HS-5 (cell line): ENCODE results near the gene CDS1.
"Not testable (repeated sequence)": the region's sequence is repeated elsewhere in the genome, so short reads cannot be mapped to it uniquely, and the experiment has no call there.

Source experiments
- DNase-seq: peaks from one replicate; pipeline ENCODE4 v3.0.0-alpha.2; 2012; ENCODE audit warnings: low read depth

The CDS1 gene

DNA sequence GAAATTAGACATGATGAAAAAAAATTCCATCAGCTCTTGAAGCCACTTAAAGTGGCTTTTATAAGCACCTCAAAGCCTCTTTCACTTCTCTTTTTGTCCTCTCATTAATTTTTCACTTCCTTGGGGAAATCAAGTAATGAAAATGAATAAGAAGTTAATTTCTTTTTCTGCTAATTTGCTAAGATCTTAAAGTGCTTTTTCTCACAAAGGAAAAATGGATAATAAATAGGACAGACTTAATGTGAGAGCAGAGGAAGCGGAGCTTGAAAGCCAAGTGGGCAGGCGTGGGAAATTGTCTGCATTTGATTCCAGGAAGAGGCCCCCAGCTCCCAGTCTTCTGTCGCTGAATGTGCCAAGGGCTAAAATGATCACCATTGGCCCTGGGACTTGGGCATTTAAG lies 28.6 kb downstream of the CDS1 start:
- no peak for DNase-seq

DNA sequence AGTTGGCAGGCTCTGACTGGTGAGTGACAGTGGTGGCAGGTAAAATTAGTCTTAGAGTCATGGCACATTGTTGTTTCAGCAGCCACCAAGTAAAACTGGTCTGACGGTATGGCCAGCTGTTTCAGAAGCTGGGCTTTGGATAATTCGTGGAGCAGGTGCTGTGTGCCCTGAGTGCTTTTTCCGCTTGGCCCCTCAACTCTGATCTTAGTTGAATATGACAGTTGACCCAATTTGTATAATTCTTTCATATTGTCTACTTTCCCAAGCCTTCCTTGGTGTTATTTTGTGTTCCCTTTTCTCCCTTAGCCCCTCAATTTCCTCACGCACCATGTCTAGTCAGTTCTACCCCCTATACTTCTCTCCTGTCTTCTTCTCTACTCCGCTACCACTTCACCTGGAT lies 32.0 kb downstream of the CDS1 start:
- DNase-seq = no peak

DNA sequence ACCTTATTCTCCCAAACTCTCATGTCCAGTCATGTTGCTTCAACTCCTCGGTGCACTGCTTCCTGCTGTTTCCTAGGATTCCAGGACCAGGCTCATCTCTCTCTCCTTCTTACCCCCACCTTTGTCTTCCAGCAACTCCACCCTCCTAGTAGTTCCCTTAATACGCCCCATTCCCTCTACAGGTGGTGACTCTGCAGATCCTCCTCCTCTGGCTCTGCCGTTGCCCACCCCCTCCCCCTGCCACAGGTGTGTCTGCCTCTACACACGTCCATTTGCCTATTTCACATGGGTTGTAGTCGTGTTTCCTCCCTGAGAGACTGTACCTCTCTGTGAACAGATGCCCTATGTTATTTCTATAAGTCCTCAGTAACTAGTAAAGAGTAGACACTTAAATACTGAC lies 32.4 kb downstream of the CDS1 start:
- no peak for DNase-seq

DNA sequence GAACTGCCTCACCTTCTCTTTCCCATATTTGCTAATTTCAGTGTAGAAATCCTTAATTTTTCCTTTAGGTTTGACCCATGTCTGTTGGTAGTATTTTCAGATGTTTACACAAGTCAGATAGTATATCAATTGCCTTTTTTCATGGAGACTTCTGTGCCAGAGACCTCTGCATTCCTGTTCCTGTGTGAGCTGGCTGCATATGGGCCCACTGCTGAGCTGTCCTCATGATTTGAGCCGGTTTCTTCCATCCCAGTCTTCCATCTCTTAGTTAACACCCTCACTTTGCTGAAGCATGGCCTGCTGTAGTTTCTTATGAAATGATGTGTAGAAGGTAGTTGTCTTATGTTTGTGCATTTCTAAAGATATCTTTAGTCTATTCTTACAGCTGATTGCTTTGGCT lies 40.0 kb downstream of the CDS1 start:
- DNase-seq = no peak

DNA sequence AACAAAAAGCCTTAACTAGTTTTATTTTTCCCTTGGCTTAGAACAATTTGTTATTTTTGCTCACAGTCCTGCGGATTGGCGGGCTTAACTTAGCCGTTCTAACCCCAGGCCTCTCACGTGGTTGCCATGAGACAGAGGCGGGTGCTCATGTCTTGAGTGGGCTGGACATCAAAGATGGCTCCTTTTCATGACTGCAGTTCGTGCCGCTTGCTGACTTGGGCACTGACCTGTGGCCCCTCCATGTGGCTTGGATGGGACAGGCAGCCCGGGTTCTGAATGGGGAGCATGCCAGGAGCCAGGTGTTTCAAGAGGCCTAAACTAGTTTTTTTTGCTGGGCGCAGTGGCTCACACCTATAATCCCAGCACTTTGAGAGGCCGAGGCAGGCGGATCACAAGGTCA lies 40.7 kb downstream of the CDS1 start:
- DNase-seq = no peak

DNA sequence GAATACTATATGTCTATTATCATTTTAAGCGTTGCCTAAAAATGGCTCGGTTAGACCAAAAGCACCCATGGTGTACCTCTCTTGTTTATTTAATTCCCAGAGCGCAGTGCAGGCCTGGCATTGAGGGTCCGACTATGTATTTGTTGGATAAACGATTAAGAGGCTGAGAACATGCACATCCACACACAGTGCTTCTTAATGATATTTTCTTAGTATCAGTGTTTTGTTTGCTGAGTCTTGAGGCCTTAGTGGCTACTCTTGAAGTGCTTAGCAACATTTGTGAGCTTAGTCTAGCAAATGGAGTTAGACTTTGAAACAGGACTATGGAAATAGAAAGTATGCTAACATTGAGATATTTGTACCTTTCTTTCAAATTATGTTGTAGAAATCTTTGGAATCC lies 43.7 kb downstream of the CDS1 start:
- DNase-seq = no peak

DNA sequence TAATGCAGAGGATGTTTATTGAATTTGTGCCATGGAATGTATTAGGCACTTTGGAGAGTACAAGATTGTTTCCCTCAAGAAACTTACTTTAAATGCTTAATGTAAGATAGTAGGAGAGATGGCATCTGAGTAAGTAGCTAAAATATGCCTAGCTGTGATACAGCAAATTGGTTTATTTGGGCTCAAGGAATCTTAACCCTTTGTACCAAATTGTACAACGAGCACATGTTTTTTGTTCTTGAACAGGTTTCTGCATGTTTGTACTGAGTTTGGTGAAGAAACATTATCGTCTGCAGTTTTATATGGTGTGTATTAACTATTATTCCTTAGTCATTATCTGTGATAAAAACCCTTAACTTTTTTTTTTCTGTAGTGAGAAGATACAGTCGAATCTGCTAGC lies 48.6 kb downstream of the CDS1 start:
- DNase-seq = no peak

DNA sequence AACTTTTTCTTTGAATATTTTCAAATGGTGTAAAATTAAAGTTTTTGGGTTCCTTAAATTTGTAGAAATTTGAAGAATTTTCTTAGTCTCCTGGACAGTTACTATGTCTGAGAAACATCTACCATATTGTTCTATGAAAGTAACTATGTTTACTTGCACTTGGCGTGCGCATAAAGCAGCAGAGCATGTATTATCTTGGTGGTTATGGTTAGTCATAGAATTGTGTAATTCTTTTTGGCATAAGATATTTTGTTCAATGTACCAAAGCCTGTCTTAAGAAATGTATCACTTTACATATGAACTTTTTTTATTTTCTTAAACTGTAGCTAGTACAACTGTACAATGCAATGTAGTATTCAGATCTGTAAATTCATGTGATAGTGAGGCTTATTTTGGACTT lies 49.2 kb downstream of the CDS1 start:
- peak; percentile 22 for DNase-seq

DNA sequence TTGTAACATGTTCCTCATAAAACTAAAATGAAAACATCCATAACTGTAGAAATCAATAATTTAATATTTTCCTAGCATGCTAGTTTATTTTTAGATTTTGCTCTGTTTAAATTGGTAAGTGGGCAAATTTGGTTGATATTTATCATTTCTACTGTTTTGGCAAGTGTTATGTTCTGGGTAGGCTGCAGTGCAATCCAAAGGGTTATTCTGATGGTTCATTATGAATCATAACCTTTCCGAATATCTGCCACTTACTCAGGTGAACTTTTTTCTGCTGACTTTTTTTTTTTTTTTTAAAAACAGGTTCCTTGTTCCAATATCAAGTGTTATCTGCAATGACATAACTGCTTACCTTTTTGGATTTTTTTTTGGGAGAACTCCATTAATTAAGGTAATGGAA lies 52.0 kb downstream of the CDS1 start:
- no peak for DNase-seq

DNA sequence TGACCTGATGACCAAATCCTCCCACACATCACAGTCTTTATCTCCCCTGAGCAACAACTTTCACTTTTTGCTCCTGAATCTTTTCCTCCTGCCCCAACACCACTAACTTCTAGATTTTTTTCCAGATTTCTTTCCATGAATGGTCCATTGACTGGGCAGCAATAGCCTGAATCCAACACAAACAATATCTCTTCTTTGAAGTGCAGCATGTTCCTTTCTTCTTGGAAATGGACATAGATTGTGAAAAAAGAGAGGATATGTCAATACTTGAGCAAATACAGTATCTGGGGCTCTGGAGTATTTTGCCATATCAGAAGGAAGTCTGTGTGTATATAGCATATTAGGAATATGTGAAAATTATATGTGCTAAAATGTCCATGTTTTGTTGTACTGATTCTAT lies 55.2 kb downstream of the CDS1 start:
- no peak for DNase-seq

DNA sequence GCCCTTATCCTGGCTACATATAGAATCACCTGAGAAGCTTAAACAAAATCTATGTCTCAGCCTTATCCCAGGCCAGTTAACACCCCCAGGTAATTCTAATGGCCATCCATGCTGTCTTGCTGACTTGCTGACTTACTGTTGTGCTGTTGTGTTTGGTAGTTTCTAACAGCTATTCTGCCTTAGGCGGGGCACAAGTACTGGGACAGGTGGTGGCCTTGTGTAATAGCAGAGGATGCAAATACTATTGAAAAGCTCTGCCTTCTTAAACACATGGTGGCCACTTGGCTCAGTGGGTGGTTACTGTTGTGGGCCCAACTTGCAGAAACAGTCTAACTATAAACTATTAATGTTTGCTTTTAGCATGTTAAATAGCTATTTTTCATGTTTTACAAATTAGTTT lies 56.2 kb downstream of the CDS1 start:
- DNase-seq = no peak

DNA sequence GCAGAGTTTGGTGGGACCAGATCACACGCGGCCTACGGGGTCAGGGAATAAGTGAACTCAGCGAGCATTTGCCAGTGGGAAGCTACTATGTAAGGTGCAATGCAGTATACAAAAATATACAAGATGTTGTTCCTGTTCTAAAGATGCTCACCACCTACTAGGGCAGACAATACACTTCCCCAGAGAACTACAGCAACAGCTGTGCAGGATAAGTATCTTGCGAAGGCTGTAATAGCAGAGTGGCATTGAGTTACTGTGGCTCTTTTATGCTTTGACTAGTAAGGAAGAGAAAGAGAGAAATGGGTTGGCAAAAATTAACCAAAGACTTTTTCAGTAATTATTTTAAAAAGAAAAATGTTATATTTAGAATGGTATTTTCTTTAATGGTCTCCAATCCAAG lies 61.2 kb downstream of the CDS1 start:
- DNase-seq = no peak

DNA sequence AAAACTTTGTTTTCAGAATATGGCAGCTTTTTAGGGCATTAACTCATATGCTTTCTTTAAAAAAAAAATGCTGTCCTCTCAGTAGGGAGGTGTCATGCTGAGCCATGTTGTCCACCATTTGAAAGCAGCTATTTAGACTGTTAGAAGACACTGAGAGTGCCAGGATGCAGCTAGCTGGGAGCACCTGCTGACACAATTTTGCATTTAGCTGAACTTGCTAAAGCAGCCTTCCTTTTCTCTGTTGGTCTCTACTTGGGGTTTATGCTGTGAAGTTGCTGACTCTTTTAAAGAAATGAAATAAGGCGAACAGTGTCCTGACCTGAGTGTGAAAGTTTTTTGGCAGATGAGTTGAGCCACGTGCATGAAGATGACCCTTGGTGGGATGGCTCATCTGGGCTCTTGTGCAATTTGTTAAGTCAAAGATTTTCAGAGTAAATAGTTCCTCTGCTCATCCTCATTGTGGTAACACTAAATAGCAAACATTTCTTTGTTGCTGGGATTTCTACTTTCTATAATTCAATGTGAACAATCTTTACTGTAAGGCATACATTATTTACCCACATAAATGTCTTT lies 64.5 kb downstream of the CDS1 start:
- no peak for DNase-seq

DNA sequence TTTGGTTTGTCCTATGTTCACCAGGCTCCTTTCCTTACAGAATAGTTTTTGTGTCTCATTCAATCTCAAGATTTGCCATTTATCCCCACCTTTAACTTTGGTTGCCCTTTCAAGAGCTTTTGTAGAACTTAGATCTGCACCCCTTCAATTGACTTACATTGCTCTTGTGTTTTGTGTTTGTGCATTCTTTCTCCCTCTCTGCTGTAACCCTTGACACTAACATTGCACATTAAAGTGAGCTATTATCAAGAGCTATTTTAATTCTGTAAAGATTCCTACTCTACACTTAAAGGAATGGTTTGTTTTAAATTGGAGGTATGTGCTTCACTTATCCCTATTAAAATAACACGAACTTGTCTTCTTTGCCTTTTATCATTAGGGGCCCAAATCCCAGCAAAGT lies 65.3 kb downstream of the CDS1 start:
- no peak for DNase-seq

DNA sequence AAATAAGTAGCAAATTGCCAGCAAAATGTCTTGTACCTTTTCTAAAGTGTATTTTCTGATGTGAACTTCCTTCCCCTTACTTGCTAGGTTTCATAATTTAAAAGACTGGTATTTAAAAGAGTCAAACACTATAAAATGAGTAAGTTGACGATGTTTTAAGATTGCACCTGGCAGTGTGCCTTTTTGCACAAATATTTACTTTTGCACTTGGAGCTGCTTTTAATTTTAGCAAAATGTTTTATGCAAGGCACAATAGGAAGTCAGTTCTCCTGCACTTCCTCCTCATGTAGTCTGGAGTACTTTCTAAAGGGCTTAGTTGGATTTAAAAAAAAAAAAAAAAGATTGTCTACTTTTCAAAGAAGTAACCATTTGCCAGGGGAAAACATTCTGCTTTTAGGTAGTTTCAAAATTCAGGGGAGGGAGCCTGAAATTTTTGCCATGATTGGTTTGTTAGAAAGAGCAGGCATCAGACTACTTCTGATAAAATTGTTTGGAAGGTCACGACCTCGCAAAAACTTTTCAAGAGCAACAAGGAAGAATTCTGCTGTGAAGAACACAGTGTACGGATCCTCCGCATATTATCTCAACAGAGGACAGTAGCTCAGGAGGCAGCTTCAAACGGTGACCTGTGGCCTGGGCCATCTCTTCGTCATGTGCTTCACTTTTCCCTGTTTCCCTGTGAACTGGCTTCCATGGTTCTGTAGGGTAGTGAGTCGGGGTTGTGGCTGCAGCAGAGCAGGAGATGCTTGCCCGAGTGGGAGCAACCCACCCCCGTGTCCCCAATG lies 66.1 kb downstream of the CDS1 start:
- no peak for DNase-seq

DNA sequence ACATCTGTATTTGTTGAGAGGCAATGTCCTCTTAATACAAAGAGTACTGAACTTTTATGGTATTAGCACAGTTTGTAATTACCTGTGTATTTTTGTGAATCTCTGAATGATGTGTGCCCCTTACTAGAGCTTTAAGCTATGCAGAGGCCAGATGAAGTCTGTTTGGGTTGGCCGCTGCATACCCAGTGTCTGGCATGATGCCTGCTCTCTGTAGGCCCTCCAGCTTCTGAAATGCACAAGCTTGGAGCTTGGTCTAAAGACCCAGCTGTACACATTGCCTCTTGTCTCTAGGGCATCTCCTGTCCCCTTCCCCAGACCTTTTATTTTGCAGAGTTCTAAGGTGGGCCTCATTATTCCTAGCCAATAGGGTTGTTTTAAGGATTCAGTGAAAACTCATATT lies 68.6 kb downstream of the CDS1 start:
- no peak for DNase-seq

DNA sequence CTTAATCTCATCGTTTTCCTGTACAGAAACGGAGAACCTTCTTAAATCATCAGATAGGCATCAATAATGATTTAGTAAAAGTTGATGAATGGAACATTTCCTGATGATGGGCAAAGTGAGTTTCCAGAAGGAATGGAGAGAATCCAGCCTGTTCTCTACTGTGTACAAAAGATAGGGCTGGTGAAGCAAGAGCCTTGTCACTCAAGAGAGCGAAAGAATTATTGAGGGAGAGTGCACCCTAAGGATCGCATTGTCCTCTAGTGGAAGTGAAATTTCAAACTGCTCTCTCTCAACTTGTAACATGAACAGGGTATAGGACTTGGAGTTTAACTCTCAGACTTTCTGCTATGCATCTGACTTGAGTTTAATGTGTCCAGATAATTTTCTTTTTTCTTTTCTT lies 69.6 kb downstream of the CDS1 start:
- no peak for DNase-seq

DNA sequence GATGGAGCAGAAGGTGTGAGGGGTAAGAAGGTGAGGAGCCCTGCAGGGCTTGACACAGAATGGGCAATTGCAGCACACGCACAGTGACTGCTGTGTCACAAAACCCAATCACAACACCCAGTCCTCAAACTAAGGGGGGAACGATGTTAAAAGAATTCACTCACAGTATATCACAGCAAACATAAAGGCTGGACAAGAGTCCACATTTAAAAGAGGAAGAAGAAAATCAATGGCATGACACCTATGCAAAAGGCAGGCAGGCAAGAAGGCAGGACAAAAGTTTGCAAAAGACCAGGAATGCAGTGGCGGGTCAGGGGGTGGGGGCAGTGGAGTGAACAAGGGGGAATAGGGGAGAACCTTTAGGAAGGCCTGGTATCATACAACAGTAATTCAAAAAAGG lies 77.7 kb downstream of the CDS1 start:
- no peak for DNase-seq

DNA sequence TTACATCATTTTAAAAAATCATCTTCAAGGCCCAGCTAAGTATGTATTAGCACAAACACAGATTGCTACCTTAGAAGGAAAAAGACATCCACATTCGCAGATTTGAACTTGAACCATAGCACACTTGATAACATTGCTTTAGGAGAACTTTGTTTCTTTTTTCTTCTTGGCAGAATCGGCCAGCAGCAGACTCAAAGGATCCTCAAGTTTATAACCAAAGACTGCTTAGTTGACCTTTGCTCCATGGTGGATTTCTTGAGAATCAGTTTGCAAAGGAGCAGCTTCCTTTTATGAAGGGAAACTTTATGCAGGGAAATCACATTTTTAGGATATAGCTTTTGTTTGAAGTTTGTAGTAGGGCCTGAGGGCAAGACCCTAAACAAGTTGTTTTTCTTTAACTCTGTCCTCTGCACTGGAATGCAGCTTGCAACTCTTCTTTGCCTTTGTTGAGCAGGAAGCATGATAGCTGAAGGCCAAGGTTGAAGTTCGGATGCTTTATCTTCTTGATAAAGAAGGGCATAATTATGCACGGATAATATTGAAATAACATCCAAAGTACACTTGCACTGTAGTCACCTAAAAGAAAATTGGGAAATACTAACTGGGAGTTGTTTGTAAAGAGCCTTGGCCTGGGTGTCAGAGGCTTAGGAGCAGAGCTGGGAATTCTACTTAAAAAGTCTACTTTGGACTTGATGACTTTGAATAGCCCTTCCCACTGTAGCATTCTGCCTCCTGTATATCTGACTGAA lies 78.4 kb downstream of the CDS1 start:
- DNase-seq = no peak

DNA sequence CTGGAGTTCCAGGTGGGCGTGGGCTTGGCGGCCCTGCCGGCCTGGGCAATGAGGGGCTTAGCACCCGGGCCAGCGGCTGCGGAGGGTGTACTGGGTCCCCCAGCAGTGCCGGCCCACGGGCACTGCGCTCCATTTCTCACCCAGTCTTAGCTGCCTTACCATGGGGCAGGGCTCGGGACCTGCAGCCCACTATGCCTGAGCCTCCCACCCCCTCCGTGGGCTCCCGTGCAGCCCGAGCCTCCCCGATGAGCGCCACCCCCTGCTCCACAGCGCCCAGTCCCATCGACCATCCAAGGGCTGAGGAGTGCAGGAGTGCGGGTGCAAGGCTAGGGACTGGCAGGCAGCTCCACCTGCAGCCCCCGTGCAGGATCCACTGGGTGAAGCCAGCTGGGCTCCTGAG lies 81.8 kb downstream of the CDS1 start:
- not testable (repeated sequence) for DNase-seq

DNA sequence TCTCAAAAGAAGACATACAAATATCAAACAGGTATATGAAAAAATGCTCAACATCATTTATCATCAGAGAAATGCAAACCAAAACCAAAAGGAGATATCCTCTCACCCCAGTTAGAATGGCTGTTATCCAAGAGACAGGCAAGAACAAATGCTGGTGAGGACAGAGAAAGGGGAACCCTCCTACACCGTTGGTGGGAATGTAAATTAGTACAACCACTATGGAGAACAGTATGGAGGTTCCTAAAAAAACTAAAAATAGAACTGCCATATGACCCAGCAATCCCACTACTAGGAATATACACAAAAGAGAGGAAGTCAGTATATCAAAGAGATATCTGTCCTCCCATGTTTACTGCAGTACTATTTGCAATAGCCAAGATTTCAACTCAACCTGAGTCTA lies 83.5 kb downstream of the CDS1 start:
- no peak for DNase-seq

DNA sequence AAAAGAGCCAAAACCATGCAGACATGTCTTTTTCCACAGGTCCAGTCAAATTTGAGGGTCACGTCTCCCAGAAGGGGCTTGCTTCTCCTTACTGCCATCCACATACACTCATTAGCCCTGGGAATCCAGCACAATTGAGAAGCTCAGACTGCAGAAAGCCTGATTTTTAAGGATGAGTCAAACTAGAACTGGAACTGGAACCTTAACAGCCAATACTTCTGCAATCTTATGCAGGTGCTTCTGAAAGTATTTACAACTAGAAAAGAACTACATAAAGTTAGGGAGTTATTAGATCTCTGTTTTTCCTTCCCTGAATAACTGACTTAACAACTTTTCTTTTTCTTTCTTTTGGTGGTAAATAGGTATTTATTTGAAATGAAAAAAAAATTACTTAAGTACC lies 86.3 kb downstream of the CDS1 start:
- DNase-seq = no peak

DNA sequence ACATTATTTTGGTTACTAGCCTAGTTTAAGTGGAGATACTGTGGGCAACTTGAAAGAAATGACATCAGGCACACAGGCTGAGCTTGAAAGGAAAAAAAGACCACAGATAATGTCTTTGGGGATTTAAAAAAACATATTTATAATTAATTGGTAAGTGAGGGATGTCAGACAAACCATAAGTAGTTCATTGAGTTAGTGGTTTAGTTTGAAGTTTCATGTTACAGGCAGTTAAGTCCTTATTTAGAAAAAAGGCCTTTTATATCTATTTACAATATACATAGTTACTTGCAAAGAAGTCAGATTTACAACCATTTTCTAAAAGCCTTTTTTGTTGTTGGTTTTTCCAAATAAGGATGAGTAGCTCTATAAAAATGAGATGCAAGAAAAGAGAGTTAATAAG lies 89.2 kb downstream of the CDS1 start:
- no peak for DNase-seq
